Loucy (cell line): ENCODE data around the gene DUS2.

Experiments used
- EZH2phosphoT487 ChIP-seq: fragments of 200-600 bp; IDR thresholded peaks from 2 replicates; pipeline ENCODE4 v1.6.1; 2018; ENCODE audit warnings: antibody characterized with exemption, mild to moderate bottlenecking, moderate library complexity, borderline replicate concordance
- TF ChIP-seq, protein P1 (sequence below): fragments of 200-600 bp; sonication (generic); conservative IDR thresholded peaks from 2 replicates; pipeline ENCODE4 v1.5.1; 2014; ENCODE audit warnings: mild to moderate bottlenecking, antibody characterized with exemption, low read length

DNA sequence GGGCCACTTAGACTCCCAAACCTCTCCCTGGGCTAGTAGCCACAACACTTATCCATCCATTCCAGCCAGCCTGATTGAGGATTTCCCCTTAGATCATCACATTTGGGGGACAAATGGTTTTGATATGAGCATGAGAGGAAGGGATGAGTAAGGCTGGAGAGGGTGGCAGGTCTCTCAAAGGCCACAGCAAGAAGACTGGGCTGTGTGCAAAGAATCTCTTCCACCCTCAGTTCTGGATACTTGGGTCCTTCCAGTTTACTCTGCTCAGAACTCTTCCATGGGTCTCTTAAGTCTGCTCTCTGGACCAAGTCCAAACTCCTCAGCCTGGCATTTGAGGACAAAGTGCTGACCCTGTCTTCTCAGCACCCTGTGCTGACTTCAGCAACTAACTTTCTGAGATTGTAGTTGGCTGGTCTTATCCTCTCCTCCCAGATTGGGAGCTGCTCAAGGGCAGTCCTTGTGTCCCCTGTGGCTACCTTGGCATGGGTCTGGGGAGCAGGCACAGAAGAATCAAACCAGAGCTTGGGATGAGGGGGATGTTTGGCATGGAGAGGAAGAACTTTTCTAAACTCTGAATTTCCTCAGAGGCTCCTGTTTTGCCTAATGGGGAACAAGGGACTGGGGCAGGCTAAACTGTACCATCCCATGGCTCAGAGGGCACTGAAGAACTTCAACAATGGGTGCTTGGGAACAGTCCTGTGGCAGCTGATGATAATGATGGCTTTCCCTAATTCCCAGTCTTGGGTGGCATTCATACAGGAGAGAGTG lies 59.0 kb downstream of the DUS2 start:
- TF ChIP-seq, protein P1, sequence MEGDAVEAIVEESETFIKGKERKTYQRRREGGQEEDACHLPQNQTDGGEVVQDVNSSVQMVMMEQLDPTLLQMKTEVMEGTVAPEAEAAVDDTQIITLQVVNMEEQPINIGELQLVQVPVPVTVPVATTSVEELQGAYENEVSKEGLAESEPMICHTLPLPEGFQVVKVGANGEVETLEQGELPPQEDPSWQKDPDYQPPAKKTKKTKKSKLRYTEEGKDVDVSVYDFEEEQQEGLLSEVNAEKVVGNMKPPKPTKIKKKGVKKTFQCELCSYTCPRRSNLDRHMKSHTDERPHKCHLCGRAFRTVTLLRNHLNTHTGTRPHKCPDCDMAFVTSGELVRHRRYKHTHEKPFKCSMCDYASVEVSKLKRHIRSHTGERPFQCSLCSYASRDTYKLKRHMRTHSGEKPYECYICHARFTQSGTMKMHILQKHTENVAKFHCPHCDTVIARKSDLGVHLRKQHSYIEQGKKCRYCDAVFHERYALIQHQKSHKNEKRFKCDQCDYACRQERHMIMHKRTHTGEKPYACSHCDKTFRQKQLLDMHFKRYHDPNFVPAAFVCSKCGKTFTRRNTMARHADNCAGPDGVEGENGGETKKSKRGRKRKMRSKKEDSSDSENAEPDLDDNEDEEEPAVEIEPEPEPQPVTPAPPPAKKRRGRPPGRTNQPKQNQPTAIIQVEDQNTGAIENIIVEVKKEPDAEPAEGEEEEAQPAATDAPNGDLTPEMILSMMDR = no peak
- TF ChIP-seq EZH2phosphoT487 = no peak
